CD1c-positive myeloid dendritic cell (primary cell): ENCODE measurements around the gene ZCCHC9.
"Not testable (repeated sequence)": the region's sequence is repeated elsewhere in the genome, so short reads cannot be mapped to it uniquely, and the experiment has no call there.

Experiments
- DNase-seq: peaks from one replicate; pipeline ENCODE4 v3.0.0-alpha.2; 2016; ENCODE audit errors: extremely low spot score

ZCCHC9 gene

DNA sequence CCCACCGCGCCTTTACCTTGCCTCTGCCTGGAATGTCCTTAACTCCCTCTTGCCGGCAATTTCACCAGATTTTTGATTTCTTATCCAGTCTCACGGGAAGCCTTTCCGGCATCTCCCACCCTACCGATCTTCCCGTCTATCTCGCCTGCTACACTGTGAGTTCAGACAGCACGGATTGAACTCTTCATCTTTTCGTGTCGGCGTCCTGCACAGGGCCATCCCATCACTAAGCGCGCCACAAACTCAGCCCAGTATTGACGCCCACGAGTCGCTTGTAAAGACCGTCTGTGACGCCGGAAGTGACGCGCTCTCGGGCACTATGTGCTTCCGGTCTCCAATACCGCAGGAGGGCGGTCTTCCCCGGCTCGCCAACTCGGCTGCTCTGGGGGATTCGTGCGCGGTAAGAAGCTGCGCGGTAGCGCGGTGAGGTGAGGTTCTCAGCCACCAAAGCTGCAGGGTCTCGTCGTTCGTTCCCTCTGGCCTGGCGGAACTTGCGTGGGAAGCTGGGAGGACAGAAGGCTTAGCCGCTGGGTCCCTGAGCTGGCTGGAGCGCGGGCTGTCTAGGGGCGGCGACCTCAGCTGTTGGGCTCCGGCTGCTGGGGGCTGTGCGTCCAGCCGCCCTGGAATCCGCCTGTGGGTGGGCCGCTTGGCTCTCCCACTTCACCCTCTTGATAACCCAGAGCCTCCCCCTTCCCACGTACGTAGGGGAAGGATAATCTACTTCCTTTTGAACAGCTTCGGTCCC, at the start of gene ZCCHC9:
Gene ZCCHC9 (plus strand): TSS at position 317 of the 745 bp plus-strand sequence. CDS start 3,171 bp downstream, outside the sequence.
- DNase-seq: peak; percentile 98

DNA sequence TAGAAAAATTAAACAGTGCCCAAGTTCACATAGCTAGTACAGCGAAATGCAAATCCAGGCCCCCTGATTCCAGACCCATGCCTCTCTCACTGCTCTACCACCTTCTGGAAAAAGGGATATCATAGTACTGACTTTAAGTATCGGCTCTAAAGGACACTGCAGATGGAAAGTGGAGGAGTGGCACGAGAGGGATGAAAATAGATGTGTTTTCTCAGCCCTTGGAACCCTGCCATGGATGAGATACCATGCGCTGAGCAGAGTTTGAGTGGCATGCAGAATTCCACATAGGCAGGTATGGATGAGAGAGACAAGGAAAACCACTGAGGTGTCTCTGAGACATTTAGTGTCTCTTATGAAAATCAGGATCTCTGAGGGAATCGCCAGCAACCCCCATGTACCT, 49.5 kb upstream of the ZCCHC9 start:
- no peak for DNase-seq

GRCh38 chr5:81252904-81253303, 48.5 kb upstream of the ZCCHC9 start:
- no peak for DNase-seq

DNA sequence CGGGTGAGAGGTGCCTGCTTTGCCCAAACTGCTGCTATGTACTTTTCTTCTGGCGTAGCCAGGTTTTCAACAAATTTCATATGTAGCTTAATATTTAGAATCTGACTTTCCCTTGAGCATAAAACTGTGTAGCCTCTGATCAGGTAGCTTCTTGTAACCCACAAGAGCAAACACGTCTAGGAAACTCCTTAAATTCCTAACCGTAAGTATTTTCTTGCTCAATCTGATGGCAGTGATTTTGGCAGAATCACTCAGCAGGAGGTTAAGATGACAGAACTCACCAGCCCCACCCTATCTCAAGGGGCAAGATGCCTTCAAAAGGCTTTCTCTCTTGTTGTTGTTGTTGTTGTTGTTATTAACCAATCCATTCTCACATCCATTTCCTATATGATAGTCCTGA, 47.5 kb upstream of the ZCCHC9 start:
- DNase-seq: no peak

GRCh38 chr5:81254886-81255559, 46.4 kb upstream of the ZCCHC9 start:
- DNase-seq: no peak

DNA sequence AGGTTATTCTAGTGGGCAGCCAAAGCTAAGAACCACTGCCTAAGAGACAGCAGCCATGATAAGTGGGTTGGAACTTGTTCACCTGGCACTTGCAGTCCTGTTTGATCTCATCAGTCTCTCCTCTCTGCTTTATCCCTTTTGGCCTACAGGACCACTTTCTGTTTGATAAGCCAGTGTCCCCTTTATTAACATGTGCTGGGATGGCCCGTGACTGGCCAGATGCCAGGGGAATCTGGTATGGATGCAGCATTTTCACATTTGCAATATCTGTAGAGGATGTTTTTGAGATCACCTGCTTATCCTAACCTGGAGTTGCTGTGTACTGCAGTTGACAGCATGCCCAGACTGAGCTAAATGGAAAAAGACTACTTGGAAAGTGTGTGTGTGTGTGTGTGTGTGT, 44.6 kb upstream of the ZCCHC9 start:
- DNase-seq: no peak

- not testable (repeated sequence) for DNase-seq
Observed at GRCh38 chr5:81262796-81263195, 38.6 kb upstream of the ZCCHC9 start.

DNA sequence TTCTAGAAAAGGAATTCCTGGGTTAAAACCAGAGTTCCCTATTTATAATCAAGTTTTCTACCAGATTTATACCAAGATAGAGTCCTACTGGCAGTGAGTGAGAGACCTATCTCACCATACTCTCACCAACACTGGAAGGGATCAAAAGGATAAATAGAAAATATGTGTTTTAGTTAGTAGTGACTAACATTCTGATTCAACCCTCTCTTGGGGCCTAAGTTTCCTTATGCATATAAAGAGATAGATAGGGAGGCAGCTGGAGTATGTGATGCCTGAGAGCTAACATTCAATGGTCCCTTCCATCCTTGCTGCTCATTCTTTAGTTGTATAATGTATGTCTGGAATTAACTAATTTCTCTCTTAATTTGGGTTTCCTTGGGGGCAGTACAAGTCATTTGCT, 36.3 kb upstream of the ZCCHC9 start:
- DNase-seq: no peak

DNA sequence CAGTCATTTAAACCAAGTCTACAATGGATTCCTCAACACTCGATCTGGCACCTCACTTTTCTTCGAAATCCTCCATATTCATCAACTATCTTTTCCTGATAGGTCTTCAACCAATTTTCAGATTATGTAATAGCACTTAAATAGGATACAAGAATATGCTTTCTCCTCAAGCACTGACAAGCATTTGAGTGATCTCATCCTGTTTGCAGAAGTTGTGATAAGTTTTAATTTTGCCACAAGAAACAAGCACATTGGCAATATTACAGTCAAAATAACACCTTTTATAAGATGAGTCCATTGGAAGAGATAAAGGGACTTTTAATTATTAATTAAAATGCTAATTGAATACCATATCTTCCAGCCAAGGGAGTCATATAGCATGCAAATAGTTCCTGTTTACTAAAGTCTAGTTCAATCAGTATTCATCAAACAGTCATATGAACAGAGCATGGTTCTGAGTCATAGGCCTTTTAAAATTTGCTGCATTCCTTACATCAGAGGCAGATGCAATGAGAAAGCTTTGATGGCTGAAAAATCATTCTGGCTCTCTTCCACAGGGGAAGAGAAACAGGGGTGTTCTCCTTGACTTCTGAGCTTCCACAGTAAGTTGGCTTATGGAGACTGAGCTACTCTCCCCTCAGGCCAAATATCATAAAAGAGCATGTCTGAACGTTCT, 32.7 kb upstream of the ZCCHC9 start:
- peak; percentile 2 for DNase-seq

DNA sequence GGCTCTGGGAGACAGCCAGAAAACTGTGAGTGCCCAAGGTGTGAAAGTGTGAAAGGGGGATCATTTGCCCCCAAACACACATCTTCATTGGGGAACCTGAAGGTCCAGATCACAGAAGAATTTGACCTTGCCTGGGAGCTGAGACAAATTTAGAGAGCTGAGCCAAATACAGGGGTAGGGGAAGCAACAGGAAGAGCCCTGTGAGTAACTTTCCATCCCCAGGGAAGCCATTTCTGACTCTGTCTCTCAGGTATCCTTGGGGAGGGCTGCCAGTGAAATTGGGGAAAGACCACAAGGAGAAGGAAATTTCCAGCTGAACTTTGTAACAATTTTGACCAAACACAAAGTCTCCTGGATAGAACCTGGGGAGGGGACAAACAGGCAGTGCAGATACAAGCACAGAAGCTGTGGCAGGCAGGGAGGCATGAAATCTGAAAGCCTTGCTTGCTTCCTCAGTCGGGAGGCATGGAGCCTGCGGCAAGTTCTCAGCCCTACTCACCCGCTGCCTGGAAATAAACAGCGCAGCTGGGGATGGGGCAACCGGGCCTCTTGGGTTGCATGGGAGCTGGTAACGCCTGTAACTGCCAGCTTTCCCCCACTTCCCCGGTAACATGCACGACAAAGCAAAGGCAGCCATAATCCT, 31.5 kb upstream of the ZCCHC9 start:
- DNase-seq: no peak

DNA sequence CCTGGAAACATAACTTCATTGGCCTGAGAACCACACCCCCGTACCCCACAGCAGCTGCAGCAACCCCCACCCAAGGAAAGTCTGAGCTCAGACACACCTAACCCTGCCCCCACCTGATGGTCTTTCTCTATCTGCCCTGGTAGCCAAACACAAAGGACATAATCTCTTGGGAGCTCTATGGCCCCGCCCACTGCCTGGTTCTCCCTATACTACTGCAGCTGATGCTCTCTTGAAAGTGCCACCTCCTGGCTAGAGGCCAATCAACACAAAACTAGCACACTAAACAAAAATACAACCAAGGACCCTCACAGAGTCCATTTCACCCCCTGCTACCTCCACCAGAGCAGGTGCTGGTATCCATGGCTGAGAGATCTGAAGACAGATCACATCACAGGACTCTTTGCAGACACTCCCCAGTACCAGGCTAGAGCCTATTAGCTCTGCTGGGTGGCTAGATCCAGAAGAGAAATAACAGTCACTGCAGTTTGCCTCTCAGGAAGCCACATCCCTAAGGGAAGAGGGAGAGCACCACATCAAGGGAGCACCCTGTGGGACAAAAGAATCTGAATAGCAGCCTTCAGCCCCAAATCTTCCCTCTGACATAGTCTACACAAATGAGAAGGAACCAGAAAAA, 30.9 kb upstream of the ZCCHC9 start:
- DNase-seq: not testable (repeated sequence)

DNA sequence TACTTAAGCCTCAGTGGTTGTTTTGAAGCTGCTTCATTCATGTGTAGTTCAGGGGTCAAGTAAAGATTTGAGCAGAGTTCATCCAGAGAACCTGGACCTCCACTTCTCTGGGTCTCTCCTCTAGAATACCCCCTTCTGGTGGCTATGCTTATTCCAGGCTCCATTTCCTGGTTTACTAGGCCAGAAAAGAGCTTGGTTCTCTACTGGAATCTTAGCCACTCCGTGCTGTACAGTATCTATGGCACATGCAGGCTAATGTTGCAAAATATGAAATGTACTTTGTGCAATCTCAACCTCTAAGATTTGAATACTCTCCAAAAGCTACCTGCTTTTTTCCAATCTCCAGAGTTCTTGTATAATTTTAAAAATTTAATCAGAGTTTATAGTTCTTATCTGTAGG, 17.4 kb upstream of the ZCCHC9 start:
- DNase-seq: no peak

DNA sequence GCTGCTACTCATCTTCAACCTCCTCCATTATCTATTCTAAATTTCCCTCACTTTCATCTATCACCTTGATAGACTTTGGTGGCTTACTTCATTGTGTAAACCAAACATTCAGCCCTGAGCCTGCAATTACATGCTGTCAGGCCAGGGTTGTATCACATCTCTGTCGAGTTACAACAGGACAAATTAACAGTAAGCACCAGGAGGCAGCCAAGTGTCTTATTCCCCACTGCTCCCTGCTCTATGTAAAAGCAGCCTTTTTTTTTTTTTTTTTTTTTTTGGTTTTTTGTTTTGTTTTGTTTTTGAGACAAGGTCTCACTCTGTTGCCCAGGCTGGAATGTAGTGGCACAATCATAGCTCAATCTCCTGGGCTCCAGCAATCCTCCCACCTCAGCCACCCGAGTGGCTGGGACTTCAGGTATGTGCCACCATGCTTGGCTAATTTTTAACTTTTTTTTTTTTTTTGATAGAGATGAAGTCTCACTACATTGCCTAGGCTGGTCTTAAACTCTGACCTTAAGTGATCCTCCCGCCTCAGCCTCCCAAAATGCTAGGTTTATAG, 15.2 kb upstream of the ZCCHC9 start:
- DNase-seq: no peak

GRCh38 chr5:81288021-81288433, 13.4 kb upstream of the ZCCHC9 start:
- no peak for DNase-seq

DNA sequence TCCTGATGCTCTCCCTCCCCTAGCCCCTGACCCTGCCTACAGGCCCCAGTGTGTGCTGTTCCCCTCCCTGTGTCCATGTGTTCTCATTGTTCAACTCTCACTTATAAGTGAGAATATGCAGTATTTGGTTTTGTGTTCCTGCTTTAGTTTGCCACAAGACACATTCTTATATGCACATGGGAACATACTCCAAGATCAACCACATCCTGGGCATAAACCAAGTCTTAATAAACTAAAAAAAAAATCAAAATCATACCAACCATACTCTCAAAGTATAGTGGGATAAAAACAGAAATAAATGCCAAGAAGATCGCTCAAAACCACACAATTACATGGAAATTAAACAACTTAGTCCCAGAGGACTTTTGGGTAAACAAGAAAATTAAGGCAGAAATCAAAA, 11.2 kb upstream of the ZCCHC9 start:
- DNase-seq: no peak

DNA sequence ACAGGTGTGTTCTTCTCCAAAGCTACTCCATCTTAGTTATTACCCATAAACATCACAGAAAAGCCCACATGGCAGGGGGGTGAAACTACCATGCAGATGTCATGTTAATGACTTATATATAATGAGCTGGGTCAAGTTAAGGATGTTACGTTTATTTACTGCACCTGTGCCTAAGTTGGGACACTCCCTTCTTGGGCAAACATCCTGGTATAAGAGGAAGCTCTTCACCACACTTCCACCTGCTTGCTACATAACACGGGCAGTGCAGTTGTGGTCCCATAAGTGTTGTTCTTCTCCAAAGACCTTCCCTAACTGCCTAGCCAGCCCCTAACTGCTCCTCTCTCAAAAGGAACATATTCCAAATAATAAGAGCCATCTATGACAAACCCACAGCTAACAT, 9.3 kb upstream of the ZCCHC9 start:
- no peak for DNase-seq

DNA sequence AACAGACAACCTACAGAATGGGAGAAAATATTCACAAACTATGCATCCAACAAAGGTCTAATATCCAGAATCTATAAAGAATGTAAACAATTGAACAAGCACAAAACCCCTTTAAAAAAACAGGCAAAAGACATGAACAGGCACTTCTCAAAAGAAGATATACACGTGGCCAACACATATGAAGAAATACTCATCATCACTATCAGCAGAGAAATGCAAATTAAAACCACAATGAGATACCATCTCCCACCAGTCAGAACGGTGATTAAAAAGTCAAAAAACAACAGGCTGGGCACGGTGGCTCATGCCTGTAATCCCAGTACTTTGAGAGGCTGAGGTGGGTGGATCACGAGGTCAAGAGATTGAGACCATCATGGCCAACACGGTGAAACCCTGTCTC, 7.4 kb upstream of the ZCCHC9 start:
- DNase-seq: not testable (repeated sequence)

- DNase-seq: no peak
Observed at GRCh38 chr5:81297531-81297930, 3.9 kb upstream of the ZCCHC9 start.

- DNase-seq: peak; percentile 43
Observed at GRCh38 chr5:81300921-81301270, 491 bp upstream of the ZCCHC9 start.

GRCh38 chr5:81302596-81302995, 1.2 kb downstream of the ZCCHC9 start:
- no peak for DNase-seq

GRCh38 chr5:81303563-81303962, 2.2 kb downstream of the ZCCHC9 start:
- DNase-seq: no peak

GRCh38 chr5:81305785-81306184, 4.4 kb downstream of the ZCCHC9 start:
- peak; percentile 51 for DNase-seq
